Activated CD4-positive, alpha-beta memory T cell treated with anti-CD3 and anti-CD28 coated beads for 36 hours (primary cell): Measurements from ENCODE around the gene ZNF593. TPM values are rescaled to one million over a fixed set of nuclear protein-coding genes. Genes with fewer than 3 reads are reported as not detected.

Source experiments
- CTCF ChIA-PET: fragments of 350-600 bp; sonication (Branson Sonifier 250); formaldehyde crosslinking; loops from one replicate; lab custom pipeline; 2021; ENCODE audit warnings: antibody characterized with exemption, inconsistent platforms; lab: Charles Lee
- POLR2A ChIA-PET: fragments of 350-600 bp; sonication (Branson Sonifier 250); formaldehyde crosslinking; loops from one replicate; lab custom pipeline; 2021; ENCODE audit warnings: antibody characterized with exemption; lab: Charles Lee
- DNase-seq: peaks from one replicate; pipeline ENCODE4 v3.0.0-alpha.2; 2020
- H3K27ac Mint-ChIP-seq: one replicate; pipeline ENCODE4 v1.8.0; 2021; ENCODE audit warnings: mixed read lengths
- H3K27me3 Mint-ChIP-seq: one replicate; pipeline ENCODE4 v1.8.0; 2021; ENCODE audit warnings: mixed read lengths
- H3K36me3 Mint-ChIP-seq: one replicate; pipeline ENCODE4 v1.8.0; 2021; ENCODE audit warnings: mixed read lengths
- H3K4me1 Mint-ChIP-seq: one replicate; pipeline ENCODE4 v1.8.0; 2021; ENCODE audit warnings: low read depth, mixed read lengths
- H3K4me3 Mint-ChIP-seq: one replicate; pipeline ENCODE4 v1.8.0; 2021; ENCODE audit warnings: mild to moderate bottlenecking, mixed read lengths
- H3K9me3 Mint-ChIP-seq: one replicate; pipeline ENCODE4 v1.8.0; 2021; ENCODE audit warnings: mixed read lengths
- intact Hi-C: fragments of 100-400 bp; cut with micrococcal nuclease; formaldehyde crosslinking; loops from one replicate; pipeline ENCODE4 v1.15.1; 2023
- total RNA-seq, 2 experiments: library from RNA; stranded (reverse); gene quantifications; one replicate each; pipeline ENCODE4 v1.2.3, GENCODE V29; 2021

Gene ZNF593
- total RNA-seq, 2 experiments from 2014 or later: 37.4 to 38.0 TPM

DNA sequence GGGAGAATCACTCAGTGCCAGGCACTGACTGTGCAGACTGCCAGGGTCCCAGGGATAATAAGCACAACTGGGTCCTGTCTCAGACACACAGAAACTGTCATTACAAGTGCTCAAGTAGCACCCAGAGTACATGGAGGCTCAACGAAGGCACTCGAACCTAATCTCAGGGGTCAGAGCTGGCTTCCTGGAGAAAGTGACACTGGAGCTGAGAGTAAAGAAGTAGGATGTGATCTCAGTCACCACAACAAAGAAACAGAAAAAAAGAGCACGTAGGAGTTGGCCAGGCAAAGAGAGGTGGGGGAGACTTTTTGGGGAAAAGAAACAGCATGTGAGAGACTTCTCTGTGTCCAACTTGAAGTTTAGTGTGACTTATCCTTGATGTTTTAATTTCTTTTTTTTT, 22.0 kb downstream of the ZNF593 start:
- peak; percentile 41 for DNase-seq
- H3K9me3 Mint-ChIP-seq: no peaks in the 10 kb centered on the region
- intact Hi-C loops: no loop called here
- H3K4me1 Mint-ChIP-seq: peaks cover 10% of the 10 kb centered on the region
- ChIA-PET CTCF (interaction anchor here (0.8 to 2.4 kb wide), 2 partner anchors 43 to 130 kb away, joined by 3 to 10 read pairs; partner anchors contain the start of gene CEP85), POLR2A (no interaction called here)
- no peaks in the 10 kb centered on the region for H3K27me3 Mint-ChIP-seq
- H3K4me3 Mint-ChIP-seq: no peak overlapping the region
- H3K27ac Mint-ChIP-seq: no peak overlapping the region
- no peaks in the 10 kb centered on the region for H3K36me3 Mint-ChIP-seq

DNA sequence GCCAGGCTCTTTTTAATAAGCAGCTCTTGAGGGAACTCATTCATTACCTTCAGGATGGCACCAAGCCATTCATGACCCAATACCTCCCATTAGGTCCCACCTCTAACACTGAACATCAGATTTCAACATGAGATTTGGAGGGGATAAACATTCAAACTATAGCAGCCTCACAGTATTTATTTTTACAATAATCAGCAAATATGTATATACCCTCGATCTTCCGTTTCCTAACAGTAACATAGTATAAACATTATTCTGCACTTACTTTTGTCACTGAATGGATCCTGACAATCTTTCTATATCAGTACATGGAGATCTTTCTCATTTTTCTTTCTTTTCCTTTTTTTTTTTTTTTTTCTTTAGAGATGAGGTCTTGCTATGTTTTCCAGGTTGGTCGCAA, 26.1 kb downstream of the ZNF593 start:
- intact Hi-C loops: no loop called here
- DNase-seq: no peak
- Mint-ChIP-seq H3K9me3 (no peaks in the 10 kb centered on the region), H3K27me3 (no peaks in the 10 kb centered on the region), H3K4me1 (peaks cover 16% of the 10 kb centered on the region), H3K36me3 (no peaks in the 10 kb centered on the region), H3K4me3 (no peak overlapping the region), H3K27ac (no peak overlapping the region)
- ChIA-PET CTCF (interaction anchor here (1.7 kb wide), 1 partner anchor 38 kb away, joined by 7 read pairs; the partner anchor contains the start of gene CEP85), POLR2A (no interaction called here)

DNA sequence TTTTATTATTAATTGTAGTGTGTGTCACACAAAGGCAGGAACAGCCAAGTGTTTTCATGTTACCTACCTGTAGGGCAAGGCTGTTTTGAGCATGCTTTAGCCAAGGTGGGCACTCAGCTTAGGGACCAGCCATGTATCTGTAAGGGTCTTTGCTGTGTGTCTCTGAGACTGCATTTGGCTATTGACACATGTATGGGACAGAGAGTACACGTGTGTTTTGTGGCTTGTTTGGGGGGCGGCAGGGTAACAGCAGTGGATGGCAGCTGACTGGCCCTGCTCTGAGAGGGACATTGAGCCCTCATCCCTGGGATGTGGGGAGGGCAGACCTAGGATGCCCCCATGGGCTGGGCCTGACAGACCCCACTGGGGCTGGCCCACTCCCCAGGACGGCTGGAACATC, 27.6 kb downstream of the ZNF593 start:
- H3K27ac Mint-ChIP-seq: no peak overlapping the region
- H3K9me3 Mint-ChIP-seq: no peaks in the 10 kb centered on the region
- H3K4me1 Mint-ChIP-seq: peaks cover 24% of the 10 kb centered on the region
- ChIA-PET CTCF (interaction anchor here (1.7 kb wide), 1 partner anchor 36 kb away, joined by 7 read pairs; the partner anchor contains the start of gene CEP85), POLR2A (no interaction called here)
- H3K27me3 Mint-ChIP-seq: no peaks in the 10 kb centered on the region
- H3K4me3 Mint-ChIP-seq: no peak overlapping the region
- H3K36me3 Mint-ChIP-seq: no peaks in the 10 kb centered on the region
- intact Hi-C loops: no loop called here
- DNase-seq: no peak

DNA sequence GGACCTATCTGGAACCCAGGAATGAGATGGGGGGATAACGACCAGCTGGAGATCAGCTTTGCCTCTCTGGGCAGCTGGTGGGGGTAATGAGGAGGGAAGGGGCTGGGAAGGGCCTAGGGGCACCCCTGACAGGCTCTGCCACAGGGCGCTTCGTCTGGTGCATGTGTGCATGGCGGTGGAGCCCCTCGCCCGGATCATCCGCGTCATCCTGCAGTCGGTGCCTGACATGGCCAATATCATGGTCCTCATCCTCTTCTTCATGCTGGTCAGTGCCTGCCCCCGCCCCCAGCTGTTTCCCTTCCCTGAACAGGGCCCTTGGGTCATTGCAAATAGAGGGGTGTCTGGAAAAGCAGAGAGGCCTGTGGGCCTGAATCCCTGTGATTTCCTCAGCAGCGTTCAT, 28.1 kb downstream of the ZNF593 start:
- H3K9me3 Mint-ChIP-seq: no peaks in the 10 kb centered on the region
- DNase-seq: no peak
- peaks cover 28% of the 10 kb centered on the region for H3K4me1 Mint-ChIP-seq
- ChIA-PET POLR2A (no interaction called here), CTCF (interaction anchor here (1.3 to 1.7 kb wide), 2 partner anchors 37 to 53 kb away, joined by 3 read pairs; no protein-coding TSS in a partner anchor)
- intact Hi-C loops: no loop called here
- no peak overlapping the region for H3K27ac Mint-ChIP-seq
- H3K36me3 Mint-ChIP-seq: no peaks in the 10 kb centered on the region
- no peaks in the 10 kb centered on the region for H3K27me3 Mint-ChIP-seq
- no peak overlapping the region for H3K4me3 Mint-ChIP-seq

DNA sequence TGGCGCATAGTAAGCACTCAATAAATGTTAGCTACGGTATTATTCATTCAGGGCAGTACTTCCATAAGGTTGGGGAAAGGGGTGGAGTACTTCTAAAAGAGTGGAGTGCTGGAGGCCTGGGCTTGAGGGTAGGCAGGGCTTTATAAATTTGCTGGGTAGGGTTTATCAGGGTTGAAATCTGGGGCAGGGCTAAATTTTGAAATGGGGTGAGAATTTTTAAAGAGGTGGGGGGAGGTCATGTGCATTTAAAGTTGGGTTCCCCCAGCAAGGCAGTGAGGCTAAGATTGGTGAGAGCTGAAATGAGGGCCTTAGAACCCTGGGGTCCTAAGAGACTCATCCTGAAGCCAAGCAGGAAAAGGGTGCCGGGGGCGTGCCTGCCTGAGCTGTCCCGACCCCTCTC, 30.7 kb downstream of the ZNF593 start:
- POLR2A ChIA-PET: no interaction called here
- Mint-ChIP-seq H3K9me3 (no peaks in the 10 kb centered on the region), H3K36me3 (no peaks in the 10 kb centered on the region), H3K27me3 (no peaks in the 10 kb centered on the region), H3K27ac (no peak overlapping the region), H3K4me3 (no peak overlapping the region), H3K4me1 (peaks cover 32% of the 10 kb centered on the region)
- intact Hi-C loops: no loop called here
- no peak for DNase-seq
- CTCF ChIA-PET: interaction anchor here (1.2 kb wide), 1 partner anchor 31 kb away, joined by 5 read pairs; the partner anchor contains the start of gene ZNF593

DNA sequence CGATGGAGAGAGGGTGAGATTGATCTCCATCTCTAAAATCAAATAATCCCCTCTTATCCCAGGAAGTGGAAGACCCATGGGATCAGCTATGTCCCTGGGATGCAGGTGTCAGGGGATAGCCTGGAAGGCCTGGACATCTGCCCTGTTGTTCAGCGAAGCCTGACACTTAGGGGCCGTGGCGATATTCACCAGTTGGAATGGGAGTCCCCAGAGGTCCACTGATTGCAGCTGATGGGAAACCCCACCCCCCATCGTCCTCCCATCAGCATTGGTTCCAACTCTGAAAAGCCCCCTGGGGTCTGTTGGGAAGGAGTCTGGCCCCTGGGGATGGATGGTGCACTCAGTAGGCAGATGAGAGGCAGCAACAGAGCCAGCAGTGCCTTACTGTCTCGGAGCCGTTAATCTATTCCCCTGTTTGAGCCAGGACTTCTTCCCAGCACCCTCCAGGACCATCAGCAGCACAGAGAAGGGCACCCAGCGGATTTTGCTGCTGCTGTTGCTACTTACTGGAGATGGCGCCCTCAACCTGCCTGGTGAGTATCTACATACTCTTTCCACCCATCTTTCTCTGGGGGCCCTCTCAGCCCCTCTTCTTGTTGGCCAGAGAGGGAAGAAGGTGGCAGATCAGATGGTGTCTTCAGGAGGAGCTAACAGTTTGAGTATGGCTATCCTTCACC, 34.1 kb downstream of the ZNF593 start:
- Mint-ChIP-seq H3K27me3 (no peaks in the 10 kb centered on the region), H3K36me3 (no peaks in the 10 kb centered on the region), H3K9me3 (no peaks in the 10 kb centered on the region), H3K27ac (no peak overlapping the region), H3K4me3 (no peak overlapping the region), H3K4me1 (peaks cover 32% of the 10 kb centered on the region)
- CTCF ChIA-PET: interaction anchor here (1.3 to 2.2 kb wide), 3 partner anchors 30 to 118 kb away, joined by 5 to 6 read pairs (median 6); partner anchors contain the start of gene CEP85
- intact Hi-C loops: no loop called here
- DNase-seq: peak; percentile 14
- POLR2A ChIA-PET: no interaction called here

DNA sequence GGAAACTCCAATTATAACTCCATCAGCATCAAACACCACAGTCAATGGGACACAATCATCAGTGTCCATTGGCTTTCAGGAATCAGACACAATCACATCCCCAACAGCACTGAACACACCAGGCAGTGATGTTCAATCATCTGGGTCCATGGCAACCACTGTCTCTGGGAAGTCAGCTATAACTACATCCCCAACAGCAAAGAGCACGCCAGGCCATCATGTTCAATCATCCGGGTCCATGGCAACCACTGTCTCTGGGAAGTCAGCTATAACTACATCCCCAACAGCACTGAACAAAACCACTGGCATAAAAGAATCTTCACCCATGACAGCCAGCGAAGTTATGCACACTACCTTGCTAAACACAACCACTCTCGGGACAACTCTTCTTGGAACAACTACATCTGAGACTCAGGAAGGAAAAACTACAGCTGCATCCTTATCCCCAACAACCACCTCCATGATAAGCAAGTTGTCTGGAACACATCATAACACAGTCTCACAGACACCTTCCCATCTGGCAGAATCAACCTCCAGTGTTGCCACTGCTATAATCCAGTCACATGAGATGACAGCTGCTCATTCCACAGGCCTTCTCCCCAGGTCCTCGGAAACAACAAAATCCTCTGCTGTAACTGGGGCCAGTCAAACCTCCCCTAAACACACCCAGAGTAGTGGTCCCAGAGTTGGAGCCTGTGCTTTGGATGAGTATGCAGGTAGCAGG, 40.6 kb downstream of the ZNF593 start:
- intact Hi-C loops: no loop called here
- H3K9me3 Mint-ChIP-seq: no peaks in the 10 kb centered on the region
- no peak for DNase-seq
- no peaks in the 10 kb centered on the region for H3K36me3 Mint-ChIP-seq
- no peak overlapping the region for H3K4me3 Mint-ChIP-seq
- ChIA-PET CTCF (interaction anchor here (0.8 to 1.5 kb wide), 5 partner anchors 23 to 207 kb away, joined by 3 to 6 read pairs (median 3); partner anchors contain the start of genes CEP85 and ZNF593), POLR2A (no interaction called here)
- no peak overlapping the region for H3K27ac Mint-ChIP-seq
- no peaks in the 10 kb centered on the region for H3K27me3 Mint-ChIP-seq
- no peaks in the 10 kb centered on the region for H3K4me1 Mint-ChIP-seq

DNA sequence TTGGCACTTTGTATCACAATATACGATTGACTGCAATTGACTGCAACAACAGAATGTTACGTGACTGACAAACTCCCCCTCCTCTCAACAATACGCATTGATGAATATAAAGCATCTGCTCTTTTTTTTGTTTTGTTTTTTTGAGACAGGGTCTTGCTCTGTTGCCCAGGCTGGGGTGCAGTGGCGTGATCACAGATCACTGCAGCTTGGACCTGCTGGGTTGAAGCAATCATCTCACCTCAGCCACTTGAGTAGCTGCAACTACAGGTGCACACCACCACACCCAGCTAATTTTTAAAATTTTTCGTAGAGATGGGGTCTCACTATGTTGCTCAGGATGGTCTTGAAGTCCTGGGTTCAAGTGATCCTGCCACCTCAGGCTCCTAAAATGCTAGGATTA, 43.0 kb downstream of the ZNF593 start:
- Mint-ChIP-seq H3K27ac (no peak overlapping the region), H3K27me3 (no peaks in the 10 kb centered on the region)

DNA sequence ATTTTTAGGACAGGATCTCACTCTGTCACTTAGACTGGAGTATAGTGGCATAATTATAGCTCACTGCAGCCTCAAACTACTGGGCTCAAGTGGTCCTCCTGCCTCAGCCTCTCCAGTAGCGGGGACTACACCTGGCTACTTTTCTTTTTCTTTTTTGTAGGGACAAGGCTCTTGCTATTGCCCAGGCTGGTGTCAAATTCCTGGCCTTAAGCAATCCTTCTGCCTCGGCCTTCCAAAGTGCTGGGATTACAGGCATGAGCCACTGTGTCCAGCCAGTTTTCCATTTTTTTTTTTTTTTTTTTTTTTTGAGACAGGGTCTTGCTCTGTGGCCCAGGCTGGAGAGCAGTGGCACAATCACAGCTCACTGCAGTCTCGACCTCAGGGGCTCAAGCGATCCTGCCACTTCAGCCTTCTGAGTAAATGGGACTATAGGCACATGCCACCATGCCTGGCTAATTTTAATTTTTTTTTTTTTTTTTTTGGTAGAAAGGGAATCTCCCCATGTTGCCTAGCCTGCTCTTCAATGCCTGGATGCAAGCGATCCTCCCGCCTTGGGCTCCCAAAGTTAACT, 43.7 kb downstream of the ZNF593 start:
- Mint-ChIP-seq H3K4me1 (no peaks in the 10 kb centered on the region), H3K36me3 (no peaks in the 10 kb centered on the region), H3K4me3 (no peak overlapping the region), H3K27me3 (no peaks in the 10 kb centered on the region), H3K9me3 (no peaks in the 10 kb centered on the region), H3K27ac (no peak overlapping the region)
- ChIA-PET POLR2A (no interaction called here), CTCF (interaction anchor here (1.2 to 1.6 kb wide), 2 partner anchors 20 to 43 kb away, joined by 4 to 6 read pairs; partner anchors contain the start of genes CEP85 and ZNF593)
- no peak for DNase-seq
- intact Hi-C loops: no loop called here

More for the DNA sequence above, 43.0 kb downstream of the ZNF593 start:
- Mint-ChIP-seq H3K36me3 (no peaks in the 10 kb centered on the region), H3K9me3 (no peaks in the 10 kb centered on the region), H3K4me1 (no peaks in the 10 kb centered on the region), H3K4me3 (no peak overlapping the region)
- CTCF ChIA-PET: interaction anchor here (1.2 to 1.6 kb wide), 2 partner anchors 21 to 43 kb away, joined by 4 to 6 read pairs; partner anchors contain the start of genes CEP85 and ZNF593
- POLR2A ChIA-PET: no interaction called here
- no peak for DNase-seq
- intact Hi-C loops: no loop called here

DNA sequence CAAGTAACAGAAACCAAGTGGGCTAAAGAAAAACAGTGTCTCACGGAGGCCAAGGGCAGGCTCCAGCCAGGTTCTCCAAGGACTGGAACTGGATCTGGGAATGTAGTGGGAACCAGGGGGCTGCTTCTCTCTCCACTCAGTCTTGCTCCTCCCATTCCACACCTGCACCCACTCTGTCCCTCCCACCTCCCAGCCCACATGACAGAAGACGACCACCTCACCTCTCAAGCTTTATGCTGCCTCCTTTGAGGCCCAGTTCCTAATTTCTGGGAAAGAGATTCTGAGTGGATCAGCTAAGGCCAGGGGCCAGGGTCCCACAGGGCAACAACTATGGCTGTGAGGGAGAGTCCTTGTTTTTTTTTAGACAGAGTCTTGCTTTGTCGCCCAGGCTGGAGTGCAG, 45.5 kb downstream of the ZNF593 start:
- CTCF ChIA-PET: no interaction called here
- POLR2A ChIA-PET: no interaction called here
- Mint-ChIP-seq H3K4me1 (no peaks in the 10 kb centered on the region), H3K27ac (no peak overlapping the region), H3K36me3 (no peaks in the 10 kb centered on the region), H3K27me3 (no peaks in the 10 kb centered on the region), H3K9me3 (no peaks in the 10 kb centered on the region), H3K4me3 (no peak overlapping the region)
- intact Hi-C loops: no loop called here
- DNase-seq: no peak

DNA sequence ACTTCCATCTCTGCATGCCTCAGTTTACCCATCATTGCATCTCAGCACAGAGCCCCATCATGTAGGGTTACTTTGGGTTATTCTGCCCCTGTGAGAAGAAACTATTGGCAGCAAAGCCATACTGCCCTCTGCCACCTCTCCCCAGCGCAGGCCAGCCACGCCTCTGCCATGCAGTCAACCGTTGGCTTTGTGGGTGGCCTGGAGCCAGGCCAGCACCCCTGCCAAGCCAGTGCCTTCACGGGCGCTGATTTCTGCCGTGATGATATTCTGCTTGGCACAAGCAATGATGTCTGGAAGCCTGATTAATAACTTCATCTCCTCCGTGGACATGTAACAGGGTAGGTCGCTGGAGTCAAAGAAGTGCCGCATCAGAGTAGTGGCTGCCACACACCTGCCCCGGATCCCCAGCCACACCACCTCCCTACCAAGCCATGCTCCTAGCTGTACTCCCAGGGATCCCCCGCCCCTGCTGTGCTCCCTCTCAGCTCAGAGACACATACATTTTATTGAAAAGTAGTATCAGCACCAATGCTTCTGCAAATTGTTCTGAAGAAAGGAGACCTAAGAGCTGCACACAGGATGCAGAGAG, 49.3 kb downstream of the ZNF593 start:
- POLR2A ChIA-PET: no interaction called here
- H3K27ac Mint-ChIP-seq: no peak overlapping the region

More for the DNA sequence above, 49.3 kb downstream of the ZNF593 start:
- intact Hi-C loops: no loop called here
- no peaks in the 10 kb centered on the region for H3K36me3 Mint-ChIP-seq
- no peaks in the 10 kb centered on the region for H3K9me3 Mint-ChIP-seq
- no peak overlapping the region for H3K4me3 Mint-ChIP-seq
- no peaks in the 10 kb centered on the region for H3K4me1 Mint-ChIP-seq
- DNase-seq: no peak
- CTCF ChIA-PET: interaction anchor here (1.6 kb wide), 1 partner anchor 74 kb away, joined by 4 read pairs; no protein-coding TSS in a partner anchor
- H3K27me3 Mint-ChIP-seq: no peaks in the 10 kb centered on the region
